ENCODE data around the gene SYCN. TPM values are rescaled to one million over a fixed set of nuclear protein-coding genes. Genes with fewer than 3 reads are reported as not detected.

SYCN gene
- total and polyA plus RNA-seq, 2 of the 13 experiments (the other 11 are each of a cell fraction or from before 2014, with no cell fraction given), result not detected

DNA sequence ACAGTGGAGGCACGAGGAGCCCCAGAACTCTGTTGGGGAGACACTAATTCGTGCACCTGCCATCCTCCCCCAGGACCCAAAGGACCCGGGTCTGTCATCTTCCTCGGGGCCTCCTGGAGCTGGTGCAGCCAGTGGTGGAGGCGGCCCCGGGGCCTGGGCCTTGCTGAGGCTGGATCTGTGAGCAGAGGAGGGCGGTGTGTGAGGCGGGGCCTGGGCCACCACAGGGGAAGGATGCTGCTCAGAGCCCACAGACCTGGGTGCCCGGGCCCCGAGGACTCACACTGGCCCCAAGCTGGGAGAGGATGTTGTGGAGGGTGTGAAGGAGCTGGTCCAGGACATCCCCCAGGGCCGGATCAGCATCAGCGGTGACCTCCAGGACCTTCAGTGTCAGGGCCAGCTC lies 32.5 kb upstream of the SYCN start (continued):
- no peak for TF ChIP-seq RORA (CRISPR knock-in tag; IDR thresholded peaks at IDR 0.05)
- no peak for TF ChIP-seq ZNF550 (CRISPR knock-in tag; IDR thresholded peaks at IDR 0.05; ENCODE audit: borderline replicate concordance)

DNA sequence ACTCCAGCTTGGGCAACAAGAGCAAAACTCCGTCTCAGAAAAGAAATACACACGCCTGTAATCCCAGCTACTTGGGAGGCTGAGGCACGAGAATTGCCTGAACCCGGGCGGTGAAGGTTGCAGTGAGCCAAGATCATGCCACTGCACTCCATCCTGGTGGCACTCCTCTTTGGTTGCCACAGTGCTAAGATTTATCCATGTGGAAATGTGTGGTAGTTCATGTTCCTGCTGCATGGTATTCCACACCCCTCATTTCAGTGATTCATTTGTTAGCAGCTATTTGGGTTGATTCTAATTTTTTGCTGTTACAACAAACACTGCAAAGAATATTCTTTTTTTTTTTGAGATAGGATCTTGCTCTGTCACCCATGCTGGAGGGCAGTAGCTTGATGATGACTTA lies 28.6 kb upstream of the SYCN start:
- no peak for TF ChIP-seq CBX1 (IDR thresholded peaks at IDR 0.05; ENCODE audit: low read depth)
- H3K79me2 ChIP-seq (ENCODE audit: insufficient read depth, low read length), result no peaks in the 10 kb centered on the region
- ChIA-PET CTCF (ENCODE audit: low intra/inter-chr PET ratio, low total read pairs) (no interaction called here), POLR2A (no interaction called here)
- no peaks in the 10 kb centered on the region; a peak in 1 of 5 replicates for H3K27me3 ChIP-seq (ENCODE audit: control insufficient read depth in 1 of 2, insufficient read depth in 2 of 2, low read length in 2 of 2)
- H3K27ac ChIP-seq (ENCODE audit: extremely low read length, insufficient read depth, low read length), result no peak overlapping the region
- H3K4me3 ChIP-seq (replicated peaks in 1 of 3; ENCODE audit: insufficient read depth in 1 of 3, low read depth in 2 of 3, low read length in 3 of 3), result no peak overlapping the region
- no TSS peak for BruUV-seq (replicated peaks)
- no peak for ATAC-seq
- H3K9me3 ChIP-seq (ENCODE audit: low read length), result no peaks in the 10 kb centered on the region
- intact Hi-C loops (cut with micrococcal nuclease; ENCODE audit: unreplicated experiment), result no loop called here
- no peak overlapping the region for H3K4me2 ChIP-seq (ENCODE audit: low read depth, low read length)
- H3K4me1 ChIP-seq (ENCODE audit: insufficient read depth, low read length), result peaks cover 4% of the 10 kb centered on the region; the same call in 1 of the 2 replicates
- no peaks in the 10 kb centered on the region for H4K20me1 ChIP-seq (ENCODE audit: insufficient read depth, low read length)
- H3K9ac ChIP-seq (ENCODE audit: insufficient read depth, low read depth, low read length), result no peak overlapping the region
- 7% methylated on average over 3 of the region's 5 CpGs for WGBS (ENCODE audit: low lambda C conversion rate)
- no peaks in the 10 kb centered on the region for H3K36me3 ChIP-seq (replicated peaks in 1 of 2; ENCODE audit: control insufficient read depth in 1 of 2, insufficient read depth in 2 of 2, low read length in 2 of 2)
- in situ Hi-C loops (cut with HindIII; ENCODE audit: extremely low pct_ligation_motif_present, low pct_unique_long_range_greater_than_20kb), result no loop called here
- FAIRE-seq, result no peak
- no peak for DNase-seq (ENCODE audit: low spot score)
- H2AFZ ChIP-seq (ENCODE audit: low read length), result no peak overlapping the region

DNA sequence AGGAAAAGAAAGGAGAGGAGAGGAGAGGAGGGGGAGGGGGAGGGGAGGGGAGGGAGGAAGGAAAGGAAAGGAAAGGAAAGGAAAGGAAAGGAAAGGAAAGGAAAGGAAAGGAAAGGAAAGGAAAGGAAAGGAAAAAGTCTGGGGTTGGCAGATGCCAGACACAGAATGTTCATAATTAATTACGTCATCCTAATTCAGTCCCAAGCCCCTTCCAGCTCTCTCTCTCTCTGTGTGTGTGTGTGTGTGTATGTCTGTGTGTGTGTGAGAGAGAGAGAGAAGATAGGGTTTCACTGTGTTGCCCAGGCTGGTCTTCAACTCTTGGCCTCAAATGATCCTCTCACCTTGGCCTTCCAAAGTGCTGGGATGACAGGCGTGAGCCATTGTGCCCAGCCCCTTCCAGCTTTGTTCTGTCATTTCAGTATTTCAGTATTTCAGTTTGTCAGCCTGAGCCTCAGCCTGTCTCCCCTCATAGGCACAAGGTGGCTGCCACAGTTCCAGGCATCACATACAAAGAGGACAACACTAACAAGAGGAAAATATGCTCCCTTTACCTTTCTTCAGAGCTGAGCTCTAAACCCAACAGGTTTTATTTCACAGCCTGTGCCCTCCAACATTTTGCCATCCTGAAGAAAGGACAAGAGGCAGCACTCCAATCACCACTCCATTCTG lies 26.2 kb upstream of the SYCN start:
- DNase-seq (ENCODE audit: low spot score) (no peak), ATAC-seq (no peak), FAIRE-seq (no peak)
- H3K4me1 ChIP-seq (ENCODE audit: insufficient read depth, low read length), result no peaks in the 10 kb centered on the region
- BruUV-seq (replicated peaks), result no TSS peak
- H3K27me3 ChIP-seq (ENCODE audit: control insufficient read depth in 1 of 2, insufficient read depth in 2 of 2, low read length in 2 of 2), result no peaks in the 10 kb centered on the region; a peak in 1 of 5 replicates
- no peak overlapping the region for H3K4me2 ChIP-seq (ENCODE audit: low read depth, low read length)
- H3K9ac ChIP-seq (ENCODE audit: insufficient read depth, low read depth, low read length), result no peak overlapping the region
- H3K36me3 ChIP-seq (replicated peaks in 1 of 2; ENCODE audit: control insufficient read depth in 1 of 2, insufficient read depth in 2 of 2, low read length in 2 of 2), result no peaks in the 10 kb centered on the region
- H4K20me1 ChIP-seq (ENCODE audit: insufficient read depth, low read length), result no peaks in the 10 kb centered on the region
- WGBS (ENCODE audit: low lambda C conversion rate), result 4% methylated on average over 2 of the region's 2 CpGs
- no peak overlapping the region for H3K4me3 ChIP-seq (replicated peaks in 1 of 3; ENCODE audit: insufficient read depth in 1 of 3, low read depth in 2 of 3, low read length in 3 of 3)
- CTCF ChIA-PET (ENCODE audit: low intra/inter-chr PET ratio, low total read pairs), result no interaction called here
- in situ Hi-C loops (cut with HindIII; ENCODE audit: extremely low pct_ligation_motif_present, low pct_unique_long_range_greater_than_20kb), result no loop called here
- POLR2A ChIA-PET, result no interaction called here
- no peak for TF ChIP-seq KLF16 (CRISPR knock-in tag; IDR thresholded peaks at IDR 0.05)
- peak; percentile 99 for TF ChIP-seq ATF7 (IDR thresholded peaks at IDR 0.05)
- TF ChIP-seq ATF7 (CRISPR knock-in tag; IDR thresholded peaks at IDR 0.05), result no peak
- peak; percentile 52; the same call in 1 of the 2 replicates for TF ChIP-seq CREB1 (IDR thresholded peaks at IDR 0.05)
- TF ChIP-seq CREB1 (CRISPR knock-in tag; IDR thresholded peaks at IDR 0.05), result no peak
- no peaks in the 10 kb centered on the region for H3K79me2 ChIP-seq (ENCODE audit: insufficient read depth, low read length)
- no peak overlapping the region for H2AFZ ChIP-seq (ENCODE audit: low read length)
- no peak overlapping the region for H3K27ac ChIP-seq (ENCODE audit: extremely low read length, insufficient read depth, low read length)
- H3K9me3 ChIP-seq (ENCODE audit: low read length), result no peaks in the 10 kb centered on the region
- intact Hi-C loops (cut with micrococcal nuclease; ENCODE audit: unreplicated experiment), result no loop called here
